HG03571 (cell line): ENCODE data around the gene CLK3.
"Not testable (repeated sequence)": the region's sequence is repeated elsewhere in the genome, so short reads cannot be mapped to it uniquely, and the experiment has no call there.

ENCODE experiments used
- ATAC-seq: cut with Tn5 transposase; IDR thresholded peaks from one replicate; pipeline ENCODE4 v1.9.1; 2021; ENCODE audit not compliant: unreplicated experiment

CLK3 gene

GRCh38 chr15:74615508-74616365 lies at the start of gene CLK3:
TSS of gene CLK3 (plus strand) at chr15:74615836. CDS start at chr15:74619197, 3,361 bp downstream.
- peak; percentile 59 for ATAC-seq

- ATAC-seq, result no peak
These were observed 47.0 kb upstream of the CLK3 start for GRCh38 chr15:74568594-74568993.

- ATAC-seq, result no peak
These were observed 45.9 kb upstream of the CLK3 start for GRCh38 chr15:74569731-74570070.

- ATAC-seq, result no peak
These were observed 44.4 kb upstream of the CLK3 start for GRCh38 chr15:74571191-74571590.

GRCh38 chr15:74573987-74574386 lies 41.6 kb upstream of the CLK3 start:
- ATAC-seq, result no peak

- ATAC-seq, result no peak
These were observed 37.1 kb upstream of the CLK3 start for GRCh38 chr15:74578496-74578994.

GRCh38 chr15:74579001-74579400 lies 36.6 kb upstream of the CLK3 start:
- no peak for ATAC-seq

GRCh38 chr15:74580538-74581350 lies 34.9 kb upstream of the CLK3 start:
- no peak for ATAC-seq

GRCh38 chr15:74584204-74584603 lies 31.4 kb upstream of the CLK3 start:
- no peak for ATAC-seq

GRCh38 chr15:74584779-74585178 lies 30.9 kb upstream of the CLK3 start:
- no peak for ATAC-seq

GRCh38 chr15:74585191-74585590 lies 30.4 kb upstream of the CLK3 start:
- ATAC-seq, result no peak

GRCh38 chr15:74585857-74586256 lies 29.8 kb upstream of the CLK3 start:
- no peak for ATAC-seq

GRCh38 chr15:74589826-74590225 lies 25.8 kb upstream of the CLK3 start:
- no peak for ATAC-seq

GRCh38 chr15:74592222-74592621 lies 23.4 kb upstream of the CLK3 start:
- no peak for ATAC-seq

- no peak for ATAC-seq
These were observed 22.5 kb upstream of the CLK3 start for GRCh38 chr15:74593122-74593521.

GRCh38 chr15:74594455-74594854 lies 21.2 kb upstream of the CLK3 start:
- no peak for ATAC-seq

- no peak for ATAC-seq
These were observed 20.4 kb upstream of the CLK3 start for GRCh38 chr15:74595271-74595670.

- not testable (repeated sequence) for ATAC-seq
These were observed 18.9 kb upstream of the CLK3 start for GRCh38 chr15:74596736-74597135.

- not testable (repeated sequence) for ATAC-seq
These were observed 18.4 kb upstream of the CLK3 start for GRCh38 chr15:74597146-74597705.

- peak; percentile 72 for ATAC-seq
These were observed 17.4 kb upstream of the CLK3 start for GRCh38 chr15:74598126-74598842.

GRCh38 chr15:74599156-74599555 lies 16.5 kb upstream of the CLK3 start:
- no peak for ATAC-seq
